Endothelial cell of umbilical vein (primary cell): ENCODE measurements around the gene CIITA. TPM values are rescaled to one million over a fixed set of nuclear protein-coding genes. Genes with fewer than 3 reads are reported as not detected.

Source experiments
- BruUV-seq: library from RNA; stranded (reverse); fragments of 400-500 nt; replicated peaks from 2 replicates; lab custom pipeline; 2021; lab: Mats Ljungman, UMichigan
- CTCF ChIA-PET: fragments of 300-600, 350-600 bp; sonication (Branson Sonifier 250); formaldehyde crosslinking; loops from one replicate; lab custom pipeline; 2021; ENCODE audit warnings: antibody characterized with exemption, inconsistent platforms; lab: Charles Lee
- POLR2A ChIA-PET: fragments of 300-600, 350-600 bp; sonication (Branson Sonifier 250); formaldehyde crosslinking; loops from one replicate; lab custom pipeline; 2021; ENCODE audit warnings: antibody characterized with exemption, inconsistent platforms; lab: Charles Lee
- DNase-seq: peaks from one replicate; pipeline ENCODE4 v3.0.0-alpha.2; 2011; ENCODE audit warnings: low read depth, low spot score
- FAIRE-seq: peaks from 2 replicates; lab custom pipeline; 2011; peaks lifted over from hg19 to GRCh38; lab: Jason Lieb, UNC
- H2AFZ ChIP-seq: 2 replicates; pipeline ENCODE4 v1.6.0; 2012; ENCODE audit warnings: low read depth, low read length, control low read depth, inconsistent platforms
- H3K27ac ChIP-seq: 2 replicates; pipeline ENCODE4 v1.5.1; 2011; ENCODE audit warnings: low read depth, mild to moderate bottlenecking, control low read depth, low read length, moderate library complexity; ENCODE audit not compliant: insufficient read depth
- H3K27me3 ChIP-seq, 2 experiments: 2 replicates each; pipeline versions ENCODE4 v1.6.0 to v1.6.1; 2011; ENCODE audit warnings: low read length in 2 of 2, mixed read lengths in 1 of 2; ENCODE audit not compliant: control insufficient read depth in 2 of 2, insufficient read depth in 2 of 2
- H3K36me3 ChIP-seq, 2 experiments: 2 replicates in 1 of 2; 3 replicates in 1 of 2; pipeline ENCODE4 v1.5.1; 2011; ENCODE audit warnings: low read length in 2 of 2, mild to moderate bottlenecking in 1 of 2, moderate library complexity in 1 of 2; ENCODE audit not compliant: control insufficient read depth in 2 of 2, insufficient read depth in 2 of 2; ENCODE audit errors: extremely low read depth in 1 of 2
- H3K4me1 ChIP-seq: 3 replicates; pipeline ENCODE4 v1.5.1; 2011; ENCODE audit warnings: mild to moderate bottlenecking, low read length; ENCODE audit not compliant: control insufficient read depth, insufficient read depth; ENCODE audit errors: extremely low read depth
- H3K4me2 ChIP-seq: 2 replicates; pipeline ENCODE4 v1.6.1; 2011; ENCODE audit warnings: low read length, control low read depth, mixed read lengths; ENCODE audit not compliant: insufficient read depth
- H3K4me3 ChIP-seq, 3 experiments: fragments of 200-600 bp in 1 of 3; sonication (generic), shearing (Covaris generic) in 1 of 3; replicated peaks in 1 of 3; 2 replicates each; pipeline ENCODE4 v1.5.1; 2011 to 2016; ENCODE audit warnings: control low read depth in 3 of 3, low read length in 3 of 3, mild to moderate bottlenecking in 2 of 3, inconsistent platforms in 1 of 3, low read depth in 1 of 3, moderate library complexity in 1 of 3; ENCODE audit not compliant: insufficient read depth in 1 of 3
- H3K79me2 ChIP-seq: 2 replicates; pipeline ENCODE4 v1.6.0; 2012; ENCODE audit warnings: low read length, inconsistent platforms; ENCODE audit not compliant: control insufficient read depth, insufficient read depth
- H3K9ac ChIP-seq: replicated peaks from 2 replicates; pipeline ENCODE3; 2011; ENCODE audit warnings: low read length, control low read depth; ENCODE audit not compliant: insufficient read depth; ENCODE audit errors: extremely low read depth
- H3K9me1 ChIP-seq: replicated peaks from 3 replicates; pipeline ENCODE4 v1.6.0; 2011; ENCODE audit warnings: mild to moderate bottlenecking, low read length; ENCODE audit not compliant: control insufficient read depth, insufficient read depth; ENCODE audit errors: extremely low read depth
- H3K9me3 ChIP-seq: replicated peaks from 2 replicates; pipeline ENCODE4 v1.5.1; 2012; ENCODE audit warnings: low read length, inconsistent platforms; ENCODE audit not compliant: control insufficient read depth, insufficient read depth
- H4K20me1 ChIP-seq: replicated peaks from 2 replicates; pipeline ENCODE3; 2011; ENCODE audit warnings: mild to moderate bottlenecking, low read length; ENCODE audit not compliant: control insufficient read depth, insufficient read depth; ENCODE audit errors: extremely low read depth
- EZH2 ChIP-seq: IDR thresholded peaks from 2 replicates; pipeline ENCODE4 v1.6.1; 2012; ENCODE audit warnings: borderline replicate concordance, low read depth, mild to moderate bottlenecking, moderate library complexity, low read length, inconsistent platforms; ENCODE audit not compliant: severe bottlenecking
- FOS ChIP-seq: IDR thresholded peaks from 2 replicates; pipeline ENCODE4 v1.6.1; 2011; ENCODE audit warnings: mild to moderate bottlenecking, low read length, moderate library complexity, borderline replicate concordance; ENCODE audit not compliant: insufficient read depth
- GATA2 ChIP-seq: IDR thresholded peaks from 2 replicates; pipeline ENCODE4 v1.7.0; 2011; ENCODE audit warnings: low read depth, mild to moderate bottlenecking, moderate library complexity, mixed read lengths, low read length; ENCODE audit not compliant: insufficient read length, insufficient read depth
- JUN ChIP-seq: IDR thresholded peaks from 2 replicates; pipeline ENCODE4 v1.6.1; 2011; ENCODE audit warnings: borderline replicate concordance, low read depth; ENCODE audit not compliant: insufficient read length, insufficient read depth
- MYC ChIP-seq: IDR thresholded peaks from one replicate; pipeline ENCODE4 v1.6.1; 2011; ENCODE audit warnings: mild to moderate bottlenecking, low read depth, low read length
- POLR2A ChIP-seq: IDR thresholded peaks from 2 replicates; pipeline ENCODE4 v1.6.1; 2012; ENCODE audit warnings: low read depth, mild to moderate bottlenecking, control low read depth, low read length
- POLR2AphosphoS5 ChIP-seq: IDR thresholded peaks from 2 replicates; pipeline ENCODE4 v1.6.1; 2012; ENCODE audit warnings: low read depth, mild to moderate bottlenecking, control low read depth, low read length, moderate library complexity; ENCODE audit not compliant: insufficient read depth
- dilution Hi-C: fragments of 300-500 bp; cut with MboI; formaldehyde crosslinking; loops from one replicate; pipeline ENCODE4 v1.15.0; 2019; ENCODE audit warnings: low sequenced_read_pairs; ENCODE audit not compliant: extremely low pct_ligation_motif_present
- intact Hi-C: fragments of 100-400 bp; cut with micrococcal nuclease; formaldehyde crosslinking; loops from one replicate; pipeline ENCODE4 v1.10.0; 2022
- polyA plus RNA-seq, 4 experiments: library from polyadenylated mRNA; depleted of rRNA in 3 of 4; stranded (reverse) in 3 of 4; unstranded in 1 of 4; fragments of >200 nt; gene quantifications; 2 replicates each; pipeline versions ENCODE4 v1.2.1 to v1.2.3, GENCODE V29; 2011 to 2012; ENCODE audit warnings: missing spikeins in 1 of 4
- total RNA-seq: library from RNA; stranded (reverse); gene quantifications from 2 replicates; pipeline ENCODE4 v1.2.3, GENCODE V29; 2021
- TF ChIP-seq, protein P1 (sequence below), 2 donors: IDR thresholded peaks; 1 replicate in 1 of 2; 2 replicates in 1 of 2; pipeline ENCODE4 v1.5.1; 2011; ENCODE audit warnings: low read length in 2 of 2, mild to moderate bottlenecking in 2 of 2, moderate library complexity in 2 of 2, control low read depth in 1 of 2, inconsistent platforms in 1 of 2, low read depth in 1 of 2; ENCODE audit not compliant: insufficient read depth in 1 of 2; ENCODE audit errors: extremely low read depth in 1 of 2
- TF ChIP-seq, protein P2 (sequence below): IDR thresholded peaks from 2 replicates; pipeline ENCODE4 v1.6.1; 2011; ENCODE audit not compliant: insufficient read depth, insufficient read length

CIITA gene
- total and polyA plus RNA-seq, 2 donors (not counting 3 experiments of a cell fraction or from before 2014, with no cell fraction given): not detected

DNA sequence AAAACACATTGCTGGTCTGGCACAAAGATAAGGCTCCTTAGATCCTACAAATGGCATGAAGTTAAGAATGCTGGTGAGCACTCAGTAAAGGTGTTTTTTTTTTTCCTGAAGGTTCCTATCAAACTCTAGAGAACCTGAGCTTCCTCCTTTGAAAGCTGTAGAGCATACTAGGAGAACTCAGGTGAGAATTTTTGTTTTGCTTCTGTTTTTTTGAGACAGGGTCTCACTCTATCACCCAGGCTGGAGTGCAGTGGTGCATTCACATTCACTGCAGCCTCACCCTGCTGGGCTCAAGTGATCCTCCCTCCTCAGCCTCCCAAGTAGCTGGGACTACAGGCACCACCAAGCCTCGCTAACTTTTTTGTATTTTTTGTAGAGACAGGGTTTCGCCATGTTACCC, 21.0 kb upstream of the CIITA start:
- intact Hi-C loops: no loop called here
- no peak overlapping the region for H3K4me2 ChIP-seq
- ChIA-PET CTCF (no interaction called here), POLR2A (no interaction called here)
- no peak overlapping the region for H3K9ac ChIP-seq
- FAIRE-seq (no peak), DNase-seq (no peak)
- no peaks in the 10 kb centered on the region for H3K79me2 ChIP-seq
- H3K27ac ChIP-seq: no peak overlapping the region
- H3K9me3 ChIP-seq: no peaks in the 10 kb centered on the region
- no peaks in the 10 kb centered on the region for H3K4me1 ChIP-seq
- dilution Hi-C loops: no loop called here
- H3K9me1 ChIP-seq: no peaks in the 10 kb centered on the region
- no peaks in the 10 kb centered on the region for H3K36me3 ChIP-seq
- no peak overlapping the region for H3K4me3 ChIP-seq
- no peaks in the 10 kb centered on the region for H4K20me1 ChIP-seq
- no TSS peak for BruUV-seq
- H2AFZ ChIP-seq: no peak overlapping the region
- TF ChIP-seq EZH2 (no peak), MYC (no peak), FOS (no peak), JUN (no peak), POLR2AphosphoS5 (no peak), POLR2A (no peak), GATA2 (no peak)
- TF ChIP-seq, protein P1, sequence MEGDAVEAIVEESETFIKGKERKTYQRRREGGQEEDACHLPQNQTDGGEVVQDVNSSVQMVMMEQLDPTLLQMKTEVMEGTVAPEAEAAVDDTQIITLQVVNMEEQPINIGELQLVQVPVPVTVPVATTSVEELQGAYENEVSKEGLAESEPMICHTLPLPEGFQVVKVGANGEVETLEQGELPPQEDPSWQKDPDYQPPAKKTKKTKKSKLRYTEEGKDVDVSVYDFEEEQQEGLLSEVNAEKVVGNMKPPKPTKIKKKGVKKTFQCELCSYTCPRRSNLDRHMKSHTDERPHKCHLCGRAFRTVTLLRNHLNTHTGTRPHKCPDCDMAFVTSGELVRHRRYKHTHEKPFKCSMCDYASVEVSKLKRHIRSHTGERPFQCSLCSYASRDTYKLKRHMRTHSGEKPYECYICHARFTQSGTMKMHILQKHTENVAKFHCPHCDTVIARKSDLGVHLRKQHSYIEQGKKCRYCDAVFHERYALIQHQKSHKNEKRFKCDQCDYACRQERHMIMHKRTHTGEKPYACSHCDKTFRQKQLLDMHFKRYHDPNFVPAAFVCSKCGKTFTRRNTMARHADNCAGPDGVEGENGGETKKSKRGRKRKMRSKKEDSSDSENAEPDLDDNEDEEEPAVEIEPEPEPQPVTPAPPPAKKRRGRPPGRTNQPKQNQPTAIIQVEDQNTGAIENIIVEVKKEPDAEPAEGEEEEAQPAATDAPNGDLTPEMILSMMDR (IDR thresholded peaks at IDR 0.05; ENCODE audit: extremely low read depth in 1 of 2, insufficient read depth in 1 of 2, low read depth in 1 of 2, low read length in 2 of 2): no peak
- TF ChIP-seq, protein P2, sequence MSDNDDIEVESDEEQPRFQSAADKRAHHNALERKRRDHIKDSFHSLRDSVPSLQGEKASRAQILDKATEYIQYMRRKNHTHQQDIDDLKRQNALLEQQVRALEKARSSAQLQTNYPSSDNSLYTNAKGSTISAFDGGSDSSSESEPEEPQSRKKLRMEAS: no peak
- no peaks in the 10 kb centered on the region for H3K27me3 ChIP-seq
